Measurements from ENCODE around the gene NRXN3. TPM values are rescaled to one million over a fixed set of nuclear protein-coding genes. Genes with fewer than 3 reads are reported as not detected.

The NRXN3 gene
- total RNA-seq, 1 experiment from 2014 or later, result not detected

DNA sequence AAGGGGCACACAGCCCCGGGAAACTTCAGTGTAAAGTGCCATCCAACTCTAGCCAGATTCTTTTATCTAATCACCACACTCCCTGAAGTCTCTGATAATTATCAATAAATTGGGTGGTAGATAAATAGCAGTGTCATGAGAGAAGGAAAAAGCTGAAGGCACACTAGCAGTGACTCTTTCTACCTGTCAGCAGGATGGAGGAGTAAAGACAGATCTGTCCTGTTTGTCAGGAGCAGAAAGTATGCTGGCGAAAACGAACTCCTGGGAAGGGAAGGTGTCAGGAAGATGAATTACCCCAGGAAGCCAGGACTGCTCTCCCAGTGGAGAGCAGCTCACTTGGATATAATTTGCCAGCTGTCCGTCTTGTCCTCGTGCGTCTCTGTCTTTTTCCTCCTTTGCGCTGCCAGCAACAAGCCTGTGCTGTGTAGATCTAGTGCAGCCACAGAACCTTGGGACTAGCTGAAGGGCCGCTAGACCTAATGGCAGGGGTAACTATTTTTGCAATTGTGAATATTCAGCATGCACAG, 1059.3 kb downstream of the NRXN3 start:
- no peaks in the 10 kb centered on the region for H3K79me2 ChIP-seq (ENCODE audit: insufficient read depth, low read length)
- RAD21 ChIA-PET (ENCODE audit: low non-redundant PET in 1 of 2, low total read pairs in 2 of 2, uncharacterized antibody in 2 of 2, unreplicated experiment in 2 of 2), result no interaction called here
- peaks cover 3 to 21% of the 10 kb centered on the region in 2 experiments; a peak in 2 of 4 replicates for H3K9me3 ChIP-seq (ENCODE audit: control insufficient read depth in 1 of 2, insufficient read depth in 1 of 2, low read depth in 1 of 2, low read length in 2 of 2)
- H3K27me3 ChIP-seq (ENCODE audit: insufficient read depth, low read length), result no peaks in the 10 kb centered on the region
- intact Hi-C loops (cut with micrococcal nuclease), result no loop called here
- no peak overlapping the region for H3K27ac ChIP-seq (ENCODE audit: low read depth, low read length)
- DNase-seq (ENCODE audit: low read depth, low spot score) (no peak), ATAC-seq (no peak)
- H3K9ac ChIP-seq (ENCODE audit: low read length), result no peak overlapping the region
- H3K4me3 ChIP-seq (replicated peaks in 1 of 2; ENCODE audit: low read depth in 1 of 2, low read length in 2 of 2), result no peak overlapping the region
- H3K9me2 ChIP-seq (ENCODE audit: insufficient read depth), result no peaks in the 10 kb centered on the region
- CTCF ChIA-PET, result no interaction called here
- H3K4me2 ChIP-seq (ENCODE audit: low read length), result no peak overlapping the region
- no peaks in the 10 kb centered on the region for H3K36me3 ChIP-seq (ENCODE audit: control insufficient read depth in 1 of 2, insufficient read depth in 2 of 2, low read length in 2 of 2)
- TF ChIP-seq SIN3A (IDR thresholded peaks at IDR 0.05; ENCODE audit: low read depth), result no peak
- TF ChIP-seq EZH2phosphoT487 (IDR thresholded peaks at IDR 0.05; ENCODE audit: borderline replicate concordance), result no peak
- H3K4me1 ChIP-seq (ENCODE audit: control insufficient read depth in 1 of 2, insufficient read depth in 2 of 2, low read length in 2 of 2), result no peaks in the 10 kb centered on the region
- H4K20me1 ChIP-seq (ENCODE audit: insufficient read depth), result no peaks in the 10 kb centered on the region
- POLR2A ChIA-PET, result no interaction called here
- no TSS peak for BruUV-seq (replicated peaks)
- no peak overlapping the region for H2AFZ ChIP-seq (ENCODE audit: low read depth, low read length, poor library complexity, severe bottlenecking)

DNA sequence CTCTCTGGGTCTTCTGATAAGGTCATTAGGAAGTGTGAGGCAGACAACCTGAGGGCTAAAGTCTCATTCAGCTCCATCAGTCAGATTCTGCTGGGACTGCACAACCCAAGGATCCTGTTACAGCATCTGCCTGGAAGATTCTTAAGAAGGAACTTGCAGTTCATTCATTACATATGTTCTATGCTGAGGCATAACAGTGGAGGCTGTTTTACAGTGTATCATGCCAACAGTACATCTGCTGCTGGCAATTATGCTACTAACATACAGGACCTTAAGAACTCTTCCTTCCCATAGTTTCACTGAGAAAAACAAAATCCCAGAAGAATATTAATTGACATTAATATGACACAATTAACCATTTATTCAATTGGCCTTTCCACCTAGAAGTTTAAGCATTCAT, 1072.5 kb downstream of the NRXN3 start:
- no peak for ATAC-seq
- RAD21 ChIA-PET (ENCODE audit: low non-redundant PET in 1 of 2, low total read pairs in 2 of 2, uncharacterized antibody in 2 of 2, unreplicated experiment in 2 of 2), result no interaction called here
- TF ChIP-seq, protein P1, sequence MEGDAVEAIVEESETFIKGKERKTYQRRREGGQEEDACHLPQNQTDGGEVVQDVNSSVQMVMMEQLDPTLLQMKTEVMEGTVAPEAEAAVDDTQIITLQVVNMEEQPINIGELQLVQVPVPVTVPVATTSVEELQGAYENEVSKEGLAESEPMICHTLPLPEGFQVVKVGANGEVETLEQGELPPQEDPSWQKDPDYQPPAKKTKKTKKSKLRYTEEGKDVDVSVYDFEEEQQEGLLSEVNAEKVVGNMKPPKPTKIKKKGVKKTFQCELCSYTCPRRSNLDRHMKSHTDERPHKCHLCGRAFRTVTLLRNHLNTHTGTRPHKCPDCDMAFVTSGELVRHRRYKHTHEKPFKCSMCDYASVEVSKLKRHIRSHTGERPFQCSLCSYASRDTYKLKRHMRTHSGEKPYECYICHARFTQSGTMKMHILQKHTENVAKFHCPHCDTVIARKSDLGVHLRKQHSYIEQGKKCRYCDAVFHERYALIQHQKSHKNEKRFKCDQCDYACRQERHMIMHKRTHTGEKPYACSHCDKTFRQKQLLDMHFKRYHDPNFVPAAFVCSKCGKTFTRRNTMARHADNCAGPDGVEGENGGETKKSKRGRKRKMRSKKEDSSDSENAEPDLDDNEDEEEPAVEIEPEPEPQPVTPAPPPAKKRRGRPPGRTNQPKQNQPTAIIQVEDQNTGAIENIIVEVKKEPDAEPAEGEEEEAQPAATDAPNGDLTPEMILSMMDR (IDR thresholded peaks at IDR 0.05 in 2 of 3, conservative IDR thresholded peaks at IDR 0.05 in 1 of 3; ENCODE audit: borderline replicate concordance in 1 of 3, insufficient read depth in 1 of 3, low read depth in 2 of 3, low read length in 2 of 3), result no peak
- no peak for TF ChIP-seq EGR1 (IDR thresholded peaks at IDR 0.05; ENCODE audit: low read depth)
- TF ChIP-seq CEBPB (IDR thresholded peaks at IDR 0.05; ENCODE audit: low read depth), result no peak
- TF ChIP-seq POLR2AphosphoS5 (IDR thresholded peaks at IDR 0.05; ENCODE audit: low read depth, low read length), result no peak
- TF ChIP-seq, protein P2, sequence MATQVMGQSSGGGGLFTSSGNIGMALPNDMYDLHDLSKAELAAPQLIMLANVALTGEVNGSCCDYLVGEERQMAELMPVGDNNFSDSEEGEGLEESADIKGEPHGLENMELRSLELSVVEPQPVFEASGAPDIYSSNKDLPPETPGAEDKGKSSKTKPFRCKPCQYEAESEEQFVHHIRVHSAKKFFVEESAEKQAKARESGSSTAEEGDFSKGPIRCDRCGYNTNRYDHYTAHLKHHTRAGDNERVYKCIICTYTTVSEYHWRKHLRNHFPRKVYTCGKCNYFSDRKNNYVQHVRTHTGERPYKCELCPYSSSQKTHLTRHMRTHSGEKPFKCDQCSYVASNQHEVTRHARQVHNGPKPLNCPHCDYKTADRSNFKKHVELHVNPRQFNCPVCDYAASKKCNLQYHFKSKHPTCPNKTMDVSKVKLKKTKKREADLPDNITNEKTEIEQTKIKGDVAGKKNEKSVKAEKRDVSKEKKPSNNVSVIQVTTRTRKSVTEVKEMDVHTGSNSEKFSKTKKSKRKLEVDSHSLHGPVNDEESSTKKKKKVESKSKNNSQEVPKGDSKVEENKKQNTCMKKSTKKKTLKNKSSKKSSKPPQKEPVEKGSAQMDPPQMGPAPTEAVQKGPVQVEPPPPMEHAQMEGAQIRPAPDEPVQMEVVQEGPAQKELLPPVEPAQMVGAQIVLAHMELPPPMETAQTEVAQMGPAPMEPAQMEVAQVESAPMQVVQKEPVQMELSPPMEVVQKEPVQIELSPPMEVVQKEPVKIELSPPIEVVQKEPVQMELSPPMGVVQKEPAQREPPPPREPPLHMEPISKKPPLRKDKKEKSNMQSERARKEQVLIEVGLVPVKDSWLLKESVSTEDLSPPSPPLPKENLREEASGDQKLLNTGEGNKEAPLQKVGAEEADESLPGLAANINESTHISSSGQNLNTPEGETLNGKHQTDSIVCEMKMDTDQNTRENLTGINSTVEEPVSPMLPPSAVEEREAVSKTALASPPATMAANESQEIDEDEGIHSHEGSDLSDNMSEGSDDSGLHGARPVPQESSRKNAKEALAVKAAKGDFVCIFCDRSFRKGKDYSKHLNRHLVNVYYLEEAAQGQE (IDR thresholded peaks at IDR 0.05; ENCODE audit: low read depth), result no peak
- TF ChIP-seq ELF1 (IDR thresholded peaks at IDR 0.05; ENCODE audit: borderline replicate concordance, low read depth), result no peak
- TF ChIP-seq SP1 (IDR thresholded peaks at IDR 0.05; ENCODE audit: low read depth), result no peak
- Histone ChIP-seq H3K9ac (ENCODE audit: low read length) (no peak overlapping the region), H3K36me3 (ENCODE audit: control insufficient read depth in 1 of 2, insufficient read depth in 2 of 2, low read length in 2 of 2) (no peaks in the 10 kb centered on the region), H3K9me2 (ENCODE audit: insufficient read depth) (no peaks in the 10 kb centered on the region), H3K9me3 (ENCODE audit: control insufficient read depth in 1 of 2, insufficient read depth in 1 of 2, low read depth in 1 of 2, low read length in 2 of 2) (peaks cover 3 to 20% of the 10 kb centered on the region in 2 experiments; a peak in 2 of 4 replicates), H3K4me1 (ENCODE audit: control insufficient read depth in 1 of 2, insufficient read depth in 2 of 2, low read length in 2 of 2) (no peaks in the 10 kb centered on the region), H2AFZ (ENCODE audit: low read depth, low read length, poor library complexity, severe bottlenecking) (no peak overlapping the region), H3K4me2 (ENCODE audit: low read length) (no peak overlapping the region), H3K4me3 (replicated peaks in 1 of 2; ENCODE audit: low read depth in 1 of 2, low read length in 2 of 2) (no peak overlapping the region), H4K20me1 (ENCODE audit: insufficient read depth) (no peaks in the 10 kb centered on the region), H3K27me3 (ENCODE audit: insufficient read depth, low read length) (no peaks in the 10 kb centered on the region), H3K79me2 (ENCODE audit: insufficient read depth, low read length) (no peaks in the 10 kb centered on the region), H3K27ac (ENCODE audit: low read depth, low read length) (no peak overlapping the region)
- intact Hi-C loops (cut with micrococcal nuclease), result no loop called here
- POLR2A ChIA-PET, result no interaction called here
- no TSS peak for BruUV-seq (replicated peaks)
- CTCF ChIA-PET, result no interaction called here
- DNase-seq (ENCODE audit: low read depth, low spot score), result no peak

Data from HCT116 (cell line).